DND-41 (cell line): ENCODE results near the gene NOXA1.

Experiments
- CTCF ChIP-seq: IDR thresholded peaks from 2 replicates; pipeline ENCODE4 v1.5.1; 2012; ENCODE audit warnings: borderline replicate concordance, low read length, moderate library complexity, mild to moderate bottlenecking; ENCODE audit not compliant: poor library complexity, severe bottlenecking; ENCODE audit errors: extremely low read depth
- EZH2 ChIP-seq: IDR thresholded peaks from 3 replicates; pipeline ENCODE4 v1.6.1; 2012; ENCODE audit warnings: borderline replicate concordance, low read depth, mild to moderate bottlenecking, moderate library complexity, low read length, inconsistent platforms; ENCODE audit not compliant: severe bottlenecking

- TF ChIP-seq CTCF, result no peak
- no peak for TF ChIP-seq EZH2
Observed at GRCh38 chr9:137431416-137431931, 8.3 kb downstream of the NOXA1 start.
